GM19240 (cell line): ENCODE measurements around the gene RBM3.

ENCODE experiments used
- DNase-seq: peaks from one replicate; pipeline ENCODE4 v3.0.0; 2011; ENCODE audit warnings: low spot score; ENCODE audit not compliant: insufficient read length

Gene RBM3

DNA sequence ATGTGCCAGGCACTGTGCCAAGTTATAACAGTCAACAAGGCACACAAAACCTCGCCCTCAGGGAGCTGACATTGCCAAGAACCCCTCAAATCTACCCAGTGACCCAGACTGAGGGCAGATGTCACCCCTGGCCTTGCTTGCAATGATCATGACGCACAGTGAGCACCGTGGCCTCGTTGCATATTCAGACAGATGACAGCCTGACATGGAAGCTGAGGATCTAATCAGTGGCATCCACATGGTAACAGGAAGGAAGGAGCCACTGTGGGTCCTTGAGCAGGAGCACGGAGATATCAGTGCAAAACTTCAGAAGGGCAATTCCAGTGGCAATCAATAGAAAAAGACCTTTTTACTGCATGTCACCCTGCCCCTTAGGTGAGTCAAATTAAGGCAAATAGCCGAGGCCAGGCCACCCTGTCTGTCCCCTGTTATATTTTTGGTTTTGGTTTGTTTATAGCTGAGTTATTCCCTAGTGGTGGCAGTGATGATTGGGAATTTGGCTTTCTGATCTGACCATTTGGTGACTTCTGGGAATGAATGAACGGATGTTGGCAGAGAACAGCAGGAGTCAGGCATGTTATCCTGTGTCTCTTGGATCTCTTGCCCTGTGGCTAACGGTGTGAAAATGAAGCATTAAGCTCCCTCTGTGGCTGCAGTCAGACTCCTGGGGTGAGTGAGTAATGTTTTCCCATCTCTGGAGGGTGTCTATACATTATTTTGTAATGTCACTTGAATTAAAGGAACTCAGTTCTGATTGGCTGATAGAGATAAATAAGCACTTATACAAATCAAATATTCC lies 43.5 kb downstream of the RBM3 start:
- DNase-seq = no peak

DNA sequence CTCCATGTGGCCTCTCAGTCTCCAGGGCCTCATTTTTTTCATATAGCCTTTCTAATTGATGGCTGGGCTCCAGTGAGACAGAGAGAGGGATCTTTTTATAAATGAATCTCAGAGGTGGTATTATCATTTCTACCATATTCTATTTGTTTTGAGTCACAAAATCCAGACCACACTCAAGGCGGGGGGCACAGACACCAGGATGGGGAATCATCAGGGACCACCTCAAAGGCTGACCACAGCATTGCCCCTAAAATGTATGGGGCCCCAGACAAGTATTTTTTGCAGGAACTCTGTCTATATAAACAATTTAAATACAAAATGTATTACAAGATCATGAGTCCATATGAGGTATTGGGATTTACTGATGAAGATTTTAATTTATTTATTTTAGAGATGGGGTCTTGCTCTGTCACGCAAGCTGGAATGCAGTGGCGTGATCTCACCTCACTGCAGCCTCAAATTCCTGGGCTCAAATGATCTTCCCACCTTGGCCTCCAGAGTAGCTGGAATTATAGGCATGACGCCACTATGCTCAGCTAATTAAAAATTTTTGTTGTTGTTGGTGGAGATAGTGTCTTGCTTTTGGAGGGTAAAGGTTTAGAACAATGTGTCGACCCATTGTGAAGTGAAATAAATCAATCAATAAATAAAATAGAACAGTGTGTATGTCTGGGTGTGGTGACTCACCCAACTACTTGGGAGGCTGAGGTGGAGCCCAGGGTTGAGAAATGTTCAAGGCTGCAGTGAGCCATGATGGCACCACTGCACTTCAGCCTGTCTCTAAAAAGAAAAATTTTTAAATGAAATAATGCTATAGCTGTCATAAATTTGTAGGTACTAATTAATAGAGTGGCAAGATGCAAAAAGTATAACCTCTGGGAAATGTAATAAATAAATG lies 52.4 kb downstream of the RBM3 start:
- DNase-seq = no peak
